GM19025 (cell line): ENCODE data around the gene RCAN3.

Experiments used
- ATAC-seq: cut with Tn5 transposase; IDR thresholded peaks from one replicate; pipeline ENCODE4 v1.9.1; 2021; ENCODE audit warnings: mild to moderate bottlenecking, low read depth, moderate library complexity; ENCODE audit not compliant: unreplicated experiment

The RCAN3 gene

DNA sequence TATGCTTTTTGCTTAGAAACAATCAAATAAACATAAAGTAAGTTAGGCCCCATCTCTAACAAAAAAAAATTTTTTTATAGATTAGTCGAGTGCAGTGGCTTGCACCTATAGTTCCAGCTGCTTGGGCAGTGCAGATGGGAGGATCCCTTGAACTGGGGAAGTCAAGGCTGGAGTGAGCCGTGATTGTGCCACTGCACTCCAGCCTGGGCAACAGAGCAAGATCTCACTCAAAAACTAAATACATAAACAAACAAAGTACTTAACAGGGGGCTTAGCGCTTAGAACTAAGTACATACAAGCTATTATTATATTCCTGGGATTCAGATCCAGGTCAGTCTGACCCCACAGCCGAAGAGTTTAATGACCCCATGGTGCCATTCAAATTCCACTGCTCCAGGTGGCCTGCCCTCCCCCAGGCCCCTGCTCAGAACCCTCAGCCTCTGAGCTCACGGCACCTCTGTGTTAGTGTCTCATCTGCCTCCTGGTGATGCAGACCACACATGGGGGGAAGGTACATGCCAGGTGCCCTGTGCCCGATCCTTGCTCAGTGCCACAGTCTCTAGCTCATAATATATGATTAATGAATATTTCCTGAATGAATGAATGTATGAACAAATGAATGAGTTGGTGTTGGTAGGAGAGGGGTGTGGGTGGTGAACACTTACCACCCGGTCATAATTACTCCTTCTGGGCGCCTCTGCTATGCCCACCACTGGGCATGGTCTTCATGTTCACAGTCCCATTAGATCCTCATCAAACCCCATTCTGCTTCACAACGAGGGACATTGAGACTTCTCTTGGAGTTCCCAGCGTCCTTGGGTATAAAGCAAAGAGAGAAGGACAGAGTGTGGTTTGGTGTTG, 67.9 kb downstream of the RCAN3 start:
- no peak for ATAC-seq

DNA sequence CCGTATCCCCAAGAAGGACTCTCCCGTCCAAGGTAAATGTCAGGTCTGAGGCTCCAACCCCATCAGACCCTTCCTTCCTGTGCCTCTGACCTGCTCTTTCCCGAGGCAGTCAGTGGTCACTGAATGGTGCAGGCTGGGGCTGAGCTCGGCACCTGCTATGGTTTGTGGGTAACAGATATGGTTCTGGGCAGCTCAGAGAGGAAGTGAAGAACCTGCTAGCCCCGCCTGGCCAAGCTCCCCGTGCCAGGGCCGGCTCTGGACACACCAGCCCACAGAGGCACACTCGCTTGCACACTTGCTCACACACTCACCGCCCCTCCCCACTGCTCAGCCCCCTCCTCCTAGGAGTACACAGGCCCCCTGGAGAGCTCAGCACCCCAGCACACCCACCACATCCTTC, 69.7 kb downstream of the RCAN3 start:
- no peak for ATAC-seq

DNA sequence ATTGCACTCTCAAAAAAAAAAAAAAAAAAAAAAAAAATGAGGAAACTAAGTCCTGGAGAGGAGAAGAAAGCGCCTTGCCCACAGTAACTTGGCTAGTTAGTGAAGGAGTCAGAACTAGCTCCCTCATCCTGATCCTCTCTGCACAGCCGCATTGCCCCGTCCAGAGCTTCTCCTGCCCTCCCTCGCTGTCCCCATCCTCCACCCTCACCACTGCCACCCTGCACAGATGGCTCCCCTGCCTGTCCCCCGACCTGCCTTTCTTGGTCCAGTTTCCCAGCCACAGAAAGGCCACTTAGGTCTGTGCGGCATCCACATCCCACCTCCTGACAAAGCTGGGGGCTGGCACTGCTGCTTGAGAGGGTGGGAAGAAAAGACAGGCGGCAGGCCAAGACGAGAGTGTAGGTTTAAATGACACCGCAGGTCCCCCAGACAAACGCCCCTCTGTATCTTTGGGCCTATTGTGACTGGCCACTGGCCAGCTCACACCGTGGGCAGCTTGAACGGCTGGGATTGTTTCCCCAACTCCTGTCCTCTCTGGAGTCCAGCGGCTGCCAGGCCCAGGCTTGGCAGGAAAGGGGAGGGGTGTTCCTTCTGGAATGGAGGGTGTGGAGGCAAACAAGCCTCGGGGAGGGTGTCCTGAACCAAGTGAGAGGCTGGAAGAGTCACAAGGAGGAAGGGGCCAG, 73.4 kb downstream of the RCAN3 start:
- ATAC-seq, result no peak

DNA sequence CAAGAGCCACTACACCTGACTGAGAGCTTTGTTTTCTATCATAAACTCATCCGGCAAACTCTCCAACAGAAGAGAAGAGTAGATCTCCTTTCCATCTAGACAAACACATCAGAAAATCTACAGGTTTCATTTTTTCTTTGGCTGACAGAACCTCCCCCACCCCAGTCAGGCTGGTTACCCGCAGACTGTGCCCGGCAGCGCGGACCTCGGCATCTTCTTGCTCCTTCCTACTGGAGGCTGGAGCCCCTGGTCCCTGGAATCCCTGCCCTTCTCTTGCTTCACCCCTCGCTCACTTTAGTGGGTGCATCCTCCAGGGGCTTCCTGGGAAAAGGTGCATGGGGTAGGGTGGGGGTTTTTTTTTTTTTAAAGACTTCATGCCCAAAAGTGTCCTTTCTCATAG, 76.2 kb downstream of the RCAN3 start:
- ATAC-seq, result no peak

DNA sequence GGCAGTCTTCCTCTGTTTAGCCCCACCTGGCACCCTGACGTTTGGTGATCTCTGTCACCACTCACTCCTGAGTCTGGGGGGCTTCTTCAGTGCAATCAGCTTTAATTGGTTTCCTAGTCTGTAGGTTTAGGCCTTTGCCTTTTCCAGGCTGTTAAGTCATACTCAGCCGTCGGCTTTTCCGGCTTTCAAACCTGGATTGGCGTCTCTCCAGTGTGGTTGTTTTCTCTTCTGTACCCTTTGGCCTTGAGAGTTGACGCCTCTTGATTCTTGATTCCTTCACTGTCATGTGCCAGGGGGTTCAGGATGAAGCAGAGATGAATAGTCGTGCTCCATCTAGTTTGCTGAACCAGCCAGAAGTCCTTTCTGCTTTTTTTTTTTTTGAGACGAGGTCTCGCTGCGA, 78.1 kb downstream of the RCAN3 start:
- ATAC-seq, result no peak

DNA sequence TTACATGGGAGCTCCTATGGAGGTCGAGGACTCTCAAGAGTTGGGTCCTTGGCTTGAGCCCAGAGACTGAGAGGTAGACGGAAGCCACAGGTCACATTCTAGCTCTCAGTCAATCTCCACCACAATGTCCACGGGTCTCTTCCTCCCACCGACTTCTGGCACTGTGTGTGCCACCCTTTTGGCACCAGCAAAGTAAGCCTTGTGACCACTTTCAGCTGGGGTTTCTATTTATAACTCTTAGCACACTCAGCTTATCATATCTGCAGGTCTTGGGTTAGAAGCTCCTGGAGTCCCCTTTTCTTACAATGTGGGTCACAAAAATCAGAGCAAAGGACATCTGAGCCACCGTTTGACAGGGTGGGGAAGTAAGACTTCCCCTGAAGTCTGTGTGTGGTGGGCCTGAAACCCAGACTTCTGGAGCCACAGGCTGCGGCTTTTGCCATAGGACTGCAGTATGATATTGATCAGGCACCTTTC, 81.6 kb downstream of the RCAN3 start:
- no peak for ATAC-seq

DNA sequence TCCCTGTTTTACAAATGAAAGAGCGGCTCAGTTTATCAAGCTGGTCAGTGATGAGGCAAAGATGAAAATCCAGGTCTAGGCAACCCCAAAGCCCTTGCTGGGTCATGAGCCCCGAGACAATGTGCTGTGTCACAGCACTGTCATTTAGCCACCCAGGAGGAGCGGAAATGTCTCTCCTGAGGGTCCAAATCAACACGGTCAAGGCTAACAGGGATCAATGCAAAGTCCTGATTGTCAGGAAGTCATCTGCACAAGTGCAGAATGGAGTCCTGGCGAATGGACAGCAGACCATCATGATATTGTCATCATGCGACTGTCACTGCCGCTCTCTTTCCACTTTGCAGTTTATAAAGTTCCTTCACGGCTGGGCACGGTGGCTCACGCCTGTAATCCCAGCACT, 83.5 kb downstream of the RCAN3 start:
- no peak for ATAC-seq

DNA sequence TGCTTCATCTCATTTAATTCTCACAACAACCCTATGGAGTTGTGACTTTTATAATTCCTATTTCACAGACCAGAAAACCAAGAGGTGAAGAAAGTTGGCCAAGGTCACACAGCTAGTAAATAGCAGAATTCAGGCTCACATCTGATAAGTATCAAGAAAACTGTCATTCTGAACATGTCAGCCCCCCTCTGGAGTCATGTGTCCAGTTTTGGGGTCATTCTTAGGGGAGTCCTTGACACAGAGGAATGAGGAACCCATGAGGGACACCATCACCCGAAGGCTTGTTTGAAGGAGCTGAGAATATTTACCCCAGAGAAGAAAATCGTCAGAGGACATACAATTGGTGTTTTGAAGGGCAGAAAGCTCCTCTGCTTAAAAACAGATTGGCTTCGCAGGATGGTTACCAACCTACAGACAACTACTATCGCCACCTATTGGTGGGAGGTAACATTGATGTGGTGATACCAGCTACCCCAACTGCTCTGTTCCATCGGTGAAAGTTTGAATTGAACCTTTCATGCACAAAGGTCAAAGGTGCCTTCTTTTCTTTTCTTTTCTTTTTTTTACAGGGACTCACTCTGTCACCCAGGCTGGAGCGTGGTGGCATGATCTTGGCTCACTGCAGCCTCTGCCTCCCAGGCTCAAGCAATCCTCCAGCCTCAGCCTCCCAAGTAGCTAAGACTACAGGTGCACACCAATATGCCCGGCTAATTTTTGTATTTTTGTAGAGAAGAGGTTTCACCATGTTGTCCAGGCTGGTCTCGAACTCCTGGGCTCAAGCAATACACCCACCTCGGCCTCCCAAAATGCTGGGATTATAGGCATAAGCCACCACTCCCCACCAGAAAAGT, 84.6 kb downstream of the RCAN3 start:
- no peak for ATAC-seq

DNA sequence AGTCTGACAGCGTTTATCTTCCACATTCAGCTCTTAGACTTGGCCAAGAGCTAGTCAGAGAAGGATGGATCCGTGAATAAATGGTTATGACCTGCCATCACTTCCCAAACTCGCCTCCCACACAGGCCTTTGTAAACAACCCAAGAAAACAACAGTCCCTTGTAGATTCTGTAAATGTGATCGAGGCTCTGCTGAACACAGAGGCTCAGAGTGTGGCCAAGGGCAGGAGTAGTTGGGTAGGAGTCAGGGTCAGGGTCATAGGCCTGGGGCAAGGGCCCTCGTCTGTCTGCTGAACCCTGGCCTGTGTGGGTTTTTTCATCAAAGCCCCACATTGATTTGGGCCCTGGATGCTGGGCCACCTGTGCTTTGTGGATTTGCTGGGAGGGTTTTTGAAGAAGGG, 85.9 kb downstream of the RCAN3 start:
- no peak for ATAC-seq

DNA sequence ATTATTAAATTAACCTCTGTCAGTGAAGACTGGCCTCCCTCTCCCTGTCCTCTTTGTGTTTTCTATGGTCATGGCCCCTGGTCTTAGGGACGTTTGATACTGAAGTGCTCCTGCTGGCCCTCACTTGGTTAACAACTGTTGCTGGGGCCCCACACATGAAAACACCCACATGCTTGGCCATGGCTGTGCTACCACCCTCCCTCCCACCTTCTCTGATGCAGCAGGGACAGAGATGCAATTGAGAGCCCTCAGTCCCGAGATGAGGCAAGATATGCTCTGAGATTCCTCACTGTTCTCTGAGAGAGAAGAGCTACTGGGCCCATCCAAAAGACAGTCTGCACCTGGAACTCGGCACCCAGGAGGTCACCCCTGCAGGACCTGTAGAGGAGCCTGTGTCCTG, 86.6 kb downstream of the RCAN3 start:
- ATAC-seq, result no peak
